CD4-positive, alpha-beta T cell treated with Interferon alpha-2 for 1 hour (primary cell): Measurements from ENCODE around the gene COL20A1.
"Not testable (repeated sequence)": the region's sequence is repeated elsewhere in the genome, so short reads cannot be mapped to it uniquely, and the experiment has no call there.

ENCODE experiments used
- DNase-seq, 2 donors: peaks; one replicate each; pipeline ENCODE4 v3.0.0-alpha.2; 2020 to 2022

Gene COL20A1

GRCh38 chr20:63322146-63322932 is 29.4 kb downstream of the COL20A1 start:
- DNase-seq, result no peak

GRCh38 chr20:63322933-63323273 is 29.9 kb downstream of the COL20A1 start:
- no peak for DNase-seq

DNA sequence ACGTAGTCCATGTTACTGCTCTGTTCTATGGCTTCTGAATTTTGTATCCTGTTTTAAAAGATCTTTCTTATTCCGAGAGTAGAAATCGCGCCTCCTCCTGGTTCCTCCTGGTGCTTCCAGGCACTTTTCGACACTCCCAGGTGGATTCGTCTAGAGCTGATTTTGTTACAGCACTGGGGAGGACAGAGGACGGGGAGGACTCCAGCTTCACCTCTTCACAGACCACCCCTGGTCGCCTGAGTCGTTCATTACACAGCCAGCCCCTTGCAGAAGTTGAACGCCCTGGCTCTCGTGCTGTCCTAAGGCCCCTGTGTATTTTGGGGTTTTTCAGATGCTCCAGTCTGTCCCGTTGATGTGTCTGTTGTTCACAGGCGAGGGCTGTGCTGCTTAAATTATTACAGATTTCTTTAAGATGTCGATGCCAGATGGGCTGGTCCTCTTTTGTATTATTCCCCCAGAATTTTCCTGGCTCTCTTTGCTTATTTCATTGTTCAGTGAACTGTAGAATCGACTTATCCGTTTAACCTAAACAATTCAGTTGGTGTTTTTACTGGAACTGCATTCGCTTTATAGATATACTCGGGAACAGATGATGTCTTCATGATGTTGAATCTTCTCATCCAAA is 30.5 kb downstream of the COL20A1 start:
- no peak for DNase-seq

GRCh38 chr20:63325021-63325471 is 32.1 kb downstream of the COL20A1 start:
- DNase-seq, result no peak

- DNase-seq, result no peak
Measured at GRCh38 chr20:63325554-63326313, 32.7 kb downstream of the COL20A1 start.

DNA sequence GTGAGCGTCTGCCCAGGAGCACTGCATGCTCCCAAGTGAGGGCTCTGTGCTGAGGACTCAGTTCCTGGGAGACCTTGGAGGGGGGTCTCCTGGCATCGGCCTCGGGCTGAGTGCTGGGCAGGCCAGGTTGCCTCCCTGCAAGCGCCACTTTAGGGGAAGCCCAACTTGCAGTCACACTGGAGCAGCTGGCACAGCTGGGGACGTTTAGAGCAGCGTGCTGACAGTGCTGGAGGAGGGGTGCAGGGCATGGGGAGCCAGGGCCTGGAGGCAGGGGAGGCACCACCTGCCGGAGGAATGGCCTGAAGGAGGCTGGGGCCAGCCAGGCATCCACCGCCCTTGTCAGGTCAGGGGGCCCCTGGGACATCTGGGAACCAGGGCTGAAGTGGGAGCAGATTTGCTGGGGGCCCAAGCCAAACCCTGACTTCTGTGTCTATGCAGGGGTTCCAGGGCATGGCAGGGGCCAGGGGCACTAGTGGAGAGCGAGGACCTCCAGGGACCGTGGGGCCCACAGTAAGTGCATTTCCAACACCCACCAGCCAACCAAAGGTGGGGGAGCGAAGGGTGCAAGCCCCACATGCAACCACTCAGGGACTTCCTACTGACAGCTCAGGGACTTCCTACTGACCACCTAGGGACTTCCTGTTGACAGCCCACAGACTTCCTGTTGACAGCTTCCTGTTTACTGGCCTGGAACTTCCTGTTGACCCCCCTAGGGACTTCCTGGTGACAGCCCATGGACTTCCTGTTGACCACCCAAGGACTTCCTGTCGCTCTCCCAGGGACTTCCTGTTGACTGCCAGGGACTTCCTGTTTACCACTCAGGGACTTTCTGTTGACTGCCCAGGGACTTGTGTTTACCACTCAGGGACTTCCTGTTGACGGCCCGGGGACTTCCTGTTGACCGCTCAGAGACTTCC is 33.6 kb downstream of the COL20A1 start:
- no peak for DNase-seq

DNA sequence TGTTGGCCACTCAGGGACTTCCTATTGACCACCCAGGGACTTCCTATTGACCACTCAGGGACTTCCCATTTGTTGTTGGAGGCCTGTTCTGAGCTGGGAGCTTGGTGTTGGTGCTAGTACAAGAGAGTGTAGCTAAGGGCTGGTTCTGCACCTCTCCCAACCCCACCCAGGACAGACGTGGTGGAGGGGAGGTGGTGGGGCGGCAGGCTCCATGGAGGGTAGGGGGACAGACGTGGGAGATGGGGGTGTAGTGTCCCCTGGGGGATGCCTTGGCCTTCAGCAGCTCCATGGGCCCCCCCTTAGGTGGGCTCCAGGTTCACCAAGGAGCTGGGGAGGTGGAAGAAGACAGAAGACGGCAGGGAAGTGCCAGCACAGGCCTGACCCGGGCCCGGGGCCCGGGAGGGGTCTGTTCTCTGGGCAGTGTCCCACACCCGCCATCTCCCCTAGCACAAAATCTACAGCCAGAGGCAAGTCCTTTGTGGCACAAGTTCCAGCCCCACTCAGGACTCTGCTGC is 34.3 kb downstream of the COL20A1 start:
- DNase-seq, result no peak

GRCh38 chr20:63328026-63328700 is 35.2 kb downstream of the COL20A1 start:
- DNase-seq, result no peak

GRCh38 chr20:63328718-63329275 is 35.8 kb downstream of the COL20A1 start:
- DNase-seq, result no peak

DNA sequence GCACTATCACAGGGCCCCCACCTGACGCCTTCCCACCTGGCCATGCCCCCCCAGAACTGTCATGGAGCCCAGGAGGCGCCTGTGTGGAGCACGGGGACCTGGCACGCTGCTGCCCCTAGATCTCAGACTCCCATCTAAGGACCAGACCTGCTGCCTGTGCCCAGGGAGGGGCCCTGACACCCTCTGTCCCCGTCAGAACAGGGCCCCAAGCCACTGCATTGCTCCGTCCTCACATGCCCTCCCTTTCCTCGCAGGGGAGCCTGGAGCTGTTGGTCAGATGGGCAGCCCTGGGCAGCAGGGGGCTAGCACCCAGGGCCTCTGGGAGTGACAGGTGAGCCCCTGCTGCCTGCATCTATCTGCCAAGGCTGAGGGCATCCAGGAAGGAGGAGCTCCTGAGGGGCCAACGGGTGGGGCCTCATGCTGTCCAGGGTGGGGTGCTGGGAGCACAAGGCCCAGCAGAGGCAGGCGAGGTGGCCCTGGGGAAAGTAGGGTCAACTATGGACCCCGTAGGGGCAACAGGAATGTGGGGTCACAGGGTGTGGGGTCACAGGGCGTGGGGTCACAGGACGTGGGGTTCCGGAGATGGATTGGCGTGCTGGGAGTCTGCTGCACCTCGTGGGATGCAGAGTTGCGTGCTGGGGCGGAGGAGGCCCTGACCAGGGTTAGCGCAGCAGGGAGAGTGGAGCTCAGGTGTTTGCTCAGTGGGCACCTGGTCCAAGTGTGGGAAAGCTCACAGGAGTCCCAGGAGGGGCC is 36.5 kb downstream of the COL20A1 start:
- DNase-seq, result no peak

- no peak for DNase-seq
Measured at GRCh38 chr20:63330084-63330760, 37.2 kb downstream of the COL20A1 start.

- no peak for DNase-seq
Measured at GRCh38 chr20:63330940-63331339, 38.0 kb downstream of the COL20A1 start.

DNA sequence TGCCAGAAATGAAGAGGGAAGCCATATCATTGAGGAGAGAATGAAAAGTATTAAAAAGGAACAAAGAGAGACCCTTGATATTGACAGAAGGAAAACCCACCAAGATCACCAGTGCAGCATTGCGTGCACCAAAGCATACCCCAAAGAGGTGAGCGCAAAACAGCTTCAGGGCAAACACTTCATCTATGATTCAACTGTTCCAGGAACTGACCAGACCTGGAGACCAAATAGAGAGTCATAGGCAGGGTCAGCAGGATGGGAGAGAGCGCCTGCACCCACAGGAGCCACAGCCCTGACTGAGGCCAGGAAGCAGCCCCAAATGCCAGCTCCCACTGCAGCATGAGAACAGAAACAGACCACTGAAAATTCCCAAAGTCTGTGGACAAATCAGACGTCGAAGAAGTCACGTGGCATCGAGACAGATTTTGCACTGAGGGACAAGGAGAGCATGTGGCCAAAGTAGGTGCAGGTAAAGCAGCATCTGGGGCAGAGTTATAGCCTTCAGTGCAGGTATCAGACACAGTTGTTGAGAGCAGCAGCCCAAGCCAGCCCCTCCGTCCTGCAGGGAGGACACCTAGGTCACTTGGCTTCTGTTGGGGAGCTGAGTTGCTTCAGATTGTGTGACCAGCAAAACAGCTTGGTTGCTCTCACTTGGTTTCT is 38.9 kb downstream of the COL20A1 start:
- DNase-seq, result no peak

DNA sequence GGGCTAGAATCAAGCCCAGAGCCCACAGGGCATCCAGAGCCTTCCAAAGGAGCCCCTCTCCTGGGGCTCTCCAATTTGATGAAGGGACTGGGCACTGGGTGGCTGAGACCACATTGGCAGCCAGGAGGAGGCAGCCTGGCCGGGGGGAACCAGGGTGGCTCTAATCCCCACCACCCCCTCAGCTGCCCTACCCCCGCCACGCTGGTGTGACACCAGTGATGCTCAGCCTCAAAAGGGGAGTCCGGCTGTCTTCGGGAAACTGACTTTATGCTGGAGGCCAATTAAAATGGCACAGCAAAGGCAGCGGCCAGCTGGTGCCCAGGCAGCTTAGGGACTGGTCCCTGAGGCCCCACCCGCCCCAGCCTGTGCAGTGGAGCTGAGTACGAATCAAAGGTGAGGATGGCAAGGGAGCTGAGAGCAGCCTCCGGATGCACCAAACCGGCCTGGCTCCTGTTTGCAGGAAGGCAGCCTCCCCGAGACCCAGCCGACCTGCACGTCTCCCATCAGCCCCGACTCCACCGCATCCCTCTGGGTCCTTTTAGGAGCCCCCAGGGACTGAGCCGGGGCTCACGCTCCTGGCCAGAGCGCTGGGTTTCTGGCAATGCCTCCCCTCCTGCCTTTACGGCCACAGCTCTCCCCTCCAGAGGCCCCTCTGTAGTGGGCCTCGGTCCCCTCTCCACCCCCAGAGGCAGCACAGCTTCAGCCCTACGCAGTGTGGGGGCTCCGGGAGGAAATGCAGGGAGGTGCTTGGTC is 39.7 kb downstream of the COL20A1 start:
- DNase-seq, result no peak

GRCh38 chr20:63333241-63333836 is 40.4 kb downstream of the COL20A1 start:
- DNase-seq, result no peak

DNA sequence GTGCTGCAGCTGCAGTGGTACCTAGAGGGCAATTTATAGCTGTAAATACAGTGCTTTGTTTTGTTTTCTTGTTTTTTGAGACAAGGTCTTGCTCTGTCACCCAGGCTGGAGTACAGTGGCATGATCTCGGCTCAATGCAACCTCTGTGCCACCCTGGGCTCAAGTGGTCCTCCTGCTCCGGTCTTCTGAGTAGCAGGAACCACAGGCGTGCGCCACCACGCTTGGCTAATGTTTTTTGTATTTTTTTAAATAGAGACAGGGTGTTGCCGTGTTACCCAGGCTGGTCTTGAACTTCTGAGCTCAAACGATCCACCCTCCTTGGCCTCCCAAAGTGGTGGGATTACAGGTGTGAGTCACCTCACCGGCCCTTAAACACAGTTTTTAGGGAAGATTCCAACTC is 41.4 kb downstream of the COL20A1 start:
- DNase-seq, result no peak

DNA sequence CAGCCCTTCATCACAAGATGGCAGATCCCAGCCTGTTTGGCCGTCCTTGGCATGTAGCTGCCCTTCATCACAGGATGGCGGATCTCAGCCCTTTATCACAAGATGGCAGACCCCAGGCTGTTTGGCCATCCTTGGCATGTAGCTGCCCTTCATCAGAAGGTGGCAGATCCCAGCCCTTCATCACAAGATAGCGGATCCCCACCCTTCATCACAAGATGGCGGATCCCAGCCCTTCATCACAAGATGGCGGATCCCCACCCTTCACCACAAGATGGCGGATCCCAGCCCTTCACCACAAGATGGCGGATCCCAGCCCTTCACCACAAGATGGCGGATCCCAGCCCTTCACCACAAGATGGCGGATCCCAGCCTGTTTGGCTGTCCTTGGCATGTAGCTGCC is 42.1 kb downstream of the COL20A1 start:
- not testable (repeated sequence) for DNase-seq

- DNase-seq, result no peak
Measured at GRCh38 chr20:63335711-63336110, 42.7 kb downstream of the COL20A1 start.
